Vagina (tissue), 2 donors: ENCODE measurements around the gene PRKCQ.

ENCODE experiments used
- CTCF ChIP-seq, 3 experiments: fragments of 450-650 bp in 2 of 3; fragments of 200-600 bp in 1 of 3; sonication (generic) in 1 of 3; IDR thresholded peaks; one replicate each; pipeline ENCODE4 v1.5.1; 2017 to 2019; ENCODE audit warnings: antibody characterized with exemption in 3 of 3, mild to moderate bottlenecking in 2 of 3, moderate library complexity in 2 of 3
- POLR2A ChIP-seq, 2 donors: fragments of 450-650 bp; IDR thresholded peaks; one replicate each; pipeline ENCODE4 v1.6.1; 2017; ENCODE audit warnings: antibody characterized with exemption in 2 of 2, mild to moderate bottlenecking in 2 of 2, moderate library complexity in 2 of 2

DNA sequence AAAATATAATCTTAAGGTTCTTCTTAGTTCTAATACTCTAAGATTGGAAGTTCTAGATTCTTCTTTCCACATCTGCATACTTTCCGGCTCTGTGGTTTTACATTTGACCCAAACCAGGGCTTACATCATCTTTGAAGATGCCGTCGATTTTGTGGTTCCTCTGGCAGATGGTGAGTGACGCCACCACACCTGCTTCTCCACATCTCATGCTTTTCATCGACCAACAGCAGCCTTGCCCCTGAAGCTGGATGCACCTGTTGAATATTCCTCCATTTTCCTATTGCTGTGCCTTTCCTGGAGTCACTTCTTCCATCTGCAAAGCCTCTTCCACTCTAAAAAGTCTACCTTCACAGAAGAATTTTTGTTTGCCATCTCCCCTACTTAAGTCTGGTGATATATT is 121.3 kb downstream of the PRKCQ start:
- TF ChIP-seq CTCF (IDR thresholded peaks at IDR 0.05) (no peak), POLR2A (IDR thresholded peaks at IDR 0.05) (no peak)
